Kidney epithelial cell (primary cell): ENCODE measurements around the gene ABCG8. TPM values are rescaled to one million over a fixed set of nuclear protein-coding genes. Genes with fewer than 3 reads are reported as not detected.
"Not testable (repeated sequence)": the region's sequence is repeated elsewhere in the genome, so short reads cannot be mapped to it uniquely, and the experiment has no call there.

Experiments used
- DNase-seq: peaks from one replicate; pipeline ENCODE4 v3.0.0-alpha.2; 2010; ENCODE audit warnings: low read depth
- H3K27me3 ChIP-seq: 2 replicates; pipeline ENCODE4 v1.6.0; 2011; ENCODE audit warnings: low read length; ENCODE audit not compliant: control insufficient read depth, insufficient read depth
- H3K36me3 ChIP-seq: 2 replicates; pipeline ENCODE4 v1.5.1; 2011; ENCODE audit warnings: low read length; ENCODE audit not compliant: control insufficient read depth, insufficient read depth
- H3K4me3 ChIP-seq: 2 replicates; pipeline ENCODE4 v1.5.1; 2011; ENCODE audit warnings: low read depth, mild to moderate bottlenecking, control low read depth, low read length
- total RNA-seq: library from RNA; depleted of rRNA; stranded (reverse); fragments of >200 nt; gene quantifications from 2 replicates; pipeline ENCODE4 v1.2.3, GENCODE V29; 2015
- TF ChIP-seq, protein P1 (sequence below): IDR thresholded peaks from 2 replicates; pipeline ENCODE4 v1.5.1; 2011; ENCODE audit warnings: mild to moderate bottlenecking, moderate library complexity, low read length, control low read depth, inconsistent platforms; ENCODE audit not compliant: insufficient read depth, poor library complexity, severe bottlenecking

Gene ABCG8
- total RNA-seq, 1 donor from 2014 or later, result not detected

GRCh38 chr2:43899589-43899988 lies 60.8 kb downstream of the ABCG8 start:
- H3K36me3 ChIP-seq, result no peaks in the 10 kb centered on the region
- TF ChIP-seq, protein P1, sequence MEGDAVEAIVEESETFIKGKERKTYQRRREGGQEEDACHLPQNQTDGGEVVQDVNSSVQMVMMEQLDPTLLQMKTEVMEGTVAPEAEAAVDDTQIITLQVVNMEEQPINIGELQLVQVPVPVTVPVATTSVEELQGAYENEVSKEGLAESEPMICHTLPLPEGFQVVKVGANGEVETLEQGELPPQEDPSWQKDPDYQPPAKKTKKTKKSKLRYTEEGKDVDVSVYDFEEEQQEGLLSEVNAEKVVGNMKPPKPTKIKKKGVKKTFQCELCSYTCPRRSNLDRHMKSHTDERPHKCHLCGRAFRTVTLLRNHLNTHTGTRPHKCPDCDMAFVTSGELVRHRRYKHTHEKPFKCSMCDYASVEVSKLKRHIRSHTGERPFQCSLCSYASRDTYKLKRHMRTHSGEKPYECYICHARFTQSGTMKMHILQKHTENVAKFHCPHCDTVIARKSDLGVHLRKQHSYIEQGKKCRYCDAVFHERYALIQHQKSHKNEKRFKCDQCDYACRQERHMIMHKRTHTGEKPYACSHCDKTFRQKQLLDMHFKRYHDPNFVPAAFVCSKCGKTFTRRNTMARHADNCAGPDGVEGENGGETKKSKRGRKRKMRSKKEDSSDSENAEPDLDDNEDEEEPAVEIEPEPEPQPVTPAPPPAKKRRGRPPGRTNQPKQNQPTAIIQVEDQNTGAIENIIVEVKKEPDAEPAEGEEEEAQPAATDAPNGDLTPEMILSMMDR, result no peak
- H3K27me3 ChIP-seq, result no peaks in the 10 kb centered on the region
- no peak for DNase-seq
- H3K4me3 ChIP-seq, result no peak overlapping the region

DNA sequence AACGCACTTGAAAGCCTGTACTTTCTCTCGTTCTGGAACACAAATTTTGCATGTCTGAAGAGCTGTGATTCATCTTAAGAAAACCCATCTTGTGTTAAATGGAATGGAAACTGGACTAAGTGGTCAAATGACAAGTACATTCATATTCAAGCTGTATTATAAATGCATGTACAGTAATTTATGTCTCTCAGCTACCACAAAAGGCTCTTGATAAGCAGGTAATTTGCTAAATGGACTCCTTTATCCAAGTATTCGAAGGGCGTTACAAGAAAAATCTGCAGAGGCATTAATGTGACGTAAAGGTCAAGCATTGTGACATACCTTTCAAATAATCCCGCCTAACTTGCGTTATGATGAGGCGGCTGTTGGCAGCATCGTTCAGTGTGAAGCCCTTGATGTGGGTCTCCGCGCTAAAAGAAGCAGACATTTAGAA lies 66.6 kb downstream of the ABCG8 start:
- Histone ChIP-seq H3K27me3 (no peaks in the 10 kb centered on the region), H3K36me3 (no peaks in the 10 kb centered on the region), H3K4me3 (no peak overlapping the region)
- TF ChIP-seq, protein P1, result no peak
- DNase-seq, result peak; percentile 23

- TF ChIP-seq, protein P1, result no peak
- Histone ChIP-seq H3K4me3 (no peak overlapping the region), H3K36me3 (no peaks in the 10 kb centered on the region), H3K27me3 (no peaks in the 10 kb centered on the region)
- no peak for DNase-seq
These were observed 67.1 kb downstream of the ABCG8 start for GRCh38 chr2:43905871-43906270.

- Histone ChIP-seq H3K36me3 (no peaks in the 10 kb centered on the region), H3K4me3 (no peak overlapping the region), H3K27me3 (no peaks in the 10 kb centered on the region)
- no peak for DNase-seq
- TF ChIP-seq, protein P1, result no peak
These were observed 67.8 kb downstream of the ABCG8 start for GRCh38 chr2:43906448-43907109.

DNA sequence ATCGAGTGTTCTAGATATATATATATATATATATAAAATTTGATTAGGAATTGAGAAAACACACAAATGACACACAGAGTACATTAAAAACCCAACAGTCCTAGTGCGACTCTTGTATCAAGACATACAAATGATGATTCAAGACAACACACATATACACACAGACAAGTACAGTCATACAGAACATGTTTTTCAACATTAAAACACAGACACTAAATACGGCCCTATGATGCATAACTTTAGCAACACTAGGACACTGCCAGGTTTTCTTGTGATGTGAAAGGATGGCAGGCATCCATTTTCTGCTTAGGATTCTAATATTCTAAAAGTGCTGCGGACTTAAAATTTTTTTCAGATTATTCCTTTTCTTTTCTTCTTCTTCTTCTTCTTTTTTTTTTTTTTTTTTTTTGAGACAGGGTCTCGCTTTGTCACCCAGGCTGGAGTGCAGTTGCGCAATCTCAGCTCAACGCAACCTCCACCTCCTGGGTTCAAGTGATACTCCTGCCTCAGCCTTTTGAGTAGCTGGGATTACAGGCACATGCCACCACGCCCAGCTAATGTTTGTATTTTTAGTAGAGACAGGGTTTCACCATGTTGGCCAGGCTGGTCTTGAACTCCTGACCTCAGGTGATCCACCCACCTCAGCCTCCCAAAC lies 72.5 kb downstream of the ABCG8 start:
- H3K27me3 ChIP-seq, H3K4me3 ChIP-seq, DNase-seq, H3K36me3 ChIP-seq: not testable (repeated sequence)

GRCh38 chr2:43924463-43924862 lies 85.7 kb downstream of the ABCG8 start:
- Histone ChIP-seq H3K36me3 (peaks cover 3% of the 10 kb centered on the region), H3K27me3 (no peaks in the 10 kb centered on the region)
- TF ChIP-seq, protein P1, result no peak

More at GRCh38 chr2:43924463-43924862, 85.7 kb downstream of the ABCG8 start:
- DNase-seq, result no peak
- no peak overlapping the region for H3K4me3 ChIP-seq
